ENCODE measurements around the gene CCDC18.

Gene CCDC18

DNA sequence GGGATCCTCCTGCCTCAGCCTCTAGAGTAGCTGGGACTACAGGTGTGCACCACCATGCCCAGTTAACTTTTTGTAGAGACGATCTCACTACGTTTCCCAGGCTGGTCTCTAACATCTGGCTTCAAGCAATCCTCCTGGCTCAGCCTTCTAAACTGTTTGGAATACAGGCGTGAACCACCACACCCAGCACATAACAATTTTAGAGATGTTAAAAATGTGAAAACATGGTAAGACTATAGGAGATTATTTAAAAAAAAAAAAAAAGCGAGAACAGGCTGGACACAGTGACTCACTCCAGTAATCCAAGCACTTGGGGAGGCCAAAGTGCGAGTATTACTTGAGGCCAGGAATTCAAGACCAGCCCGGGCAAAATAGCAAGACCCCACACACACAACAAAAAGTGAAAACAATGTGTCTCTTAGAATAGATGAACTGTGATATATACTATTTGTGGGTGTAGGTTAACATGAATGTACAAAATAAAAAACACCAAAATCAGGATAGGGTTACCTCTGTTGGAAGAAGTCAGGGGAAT is 19.6 kb downstream of the CCDC18 start:
- H3K4me3 ChIP-seq (ENCODE audit: low read depth, low read length), result no peak overlapping the region
- H3K27me3 ChIP-seq, result no peaks in the 10 kb centered on the region
- TF ChIP-seq, protein P1, sequence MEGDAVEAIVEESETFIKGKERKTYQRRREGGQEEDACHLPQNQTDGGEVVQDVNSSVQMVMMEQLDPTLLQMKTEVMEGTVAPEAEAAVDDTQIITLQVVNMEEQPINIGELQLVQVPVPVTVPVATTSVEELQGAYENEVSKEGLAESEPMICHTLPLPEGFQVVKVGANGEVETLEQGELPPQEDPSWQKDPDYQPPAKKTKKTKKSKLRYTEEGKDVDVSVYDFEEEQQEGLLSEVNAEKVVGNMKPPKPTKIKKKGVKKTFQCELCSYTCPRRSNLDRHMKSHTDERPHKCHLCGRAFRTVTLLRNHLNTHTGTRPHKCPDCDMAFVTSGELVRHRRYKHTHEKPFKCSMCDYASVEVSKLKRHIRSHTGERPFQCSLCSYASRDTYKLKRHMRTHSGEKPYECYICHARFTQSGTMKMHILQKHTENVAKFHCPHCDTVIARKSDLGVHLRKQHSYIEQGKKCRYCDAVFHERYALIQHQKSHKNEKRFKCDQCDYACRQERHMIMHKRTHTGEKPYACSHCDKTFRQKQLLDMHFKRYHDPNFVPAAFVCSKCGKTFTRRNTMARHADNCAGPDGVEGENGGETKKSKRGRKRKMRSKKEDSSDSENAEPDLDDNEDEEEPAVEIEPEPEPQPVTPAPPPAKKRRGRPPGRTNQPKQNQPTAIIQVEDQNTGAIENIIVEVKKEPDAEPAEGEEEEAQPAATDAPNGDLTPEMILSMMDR (IDR thresholded peaks at IDR 0.05; ENCODE audit: low read depth, low read length), result no peak
- no peak for DNase-seq
- no peaks in the 10 kb centered on the region for H3K36me3 ChIP-seq
- no peaks in the 10 kb centered on the region for H3K9me3 ChIP-seq
- no peaks in the 10 kb centered on the region for H3K4me1 ChIP-seq

DNA sequence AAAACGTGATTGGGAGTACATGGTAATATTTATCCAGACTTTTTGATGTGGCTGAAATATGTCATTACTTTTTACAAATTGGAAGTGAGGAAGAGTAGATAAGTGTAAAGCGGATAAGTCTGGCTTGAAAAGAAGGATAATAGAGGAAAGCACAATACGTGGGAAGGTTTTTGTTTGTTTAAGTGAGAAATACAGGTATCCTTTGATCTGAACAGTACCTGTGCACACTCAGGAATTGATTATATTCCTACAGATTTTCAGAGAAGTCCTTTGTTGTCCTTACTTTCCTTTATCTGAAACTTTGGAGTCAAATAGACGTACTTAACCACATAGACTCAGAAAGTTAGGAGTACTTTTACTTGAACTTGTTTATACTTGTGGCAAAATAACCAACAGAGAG is 20.2 kb downstream of the CCDC18 start:
- no peak overlapping the region for H3K4me3 ChIP-seq (ENCODE audit: low read depth, low read length)
- DNase-seq, result no peak
- no peaks in the 10 kb centered on the region for H3K27me3 ChIP-seq
- no peaks in the 10 kb centered on the region for H3K36me3 ChIP-seq
- TF ChIP-seq, protein P1 (IDR thresholded peaks at IDR 0.05; ENCODE audit: low read depth, low read length), result no peak
- H3K4me1 ChIP-seq, result no peaks in the 10 kb centered on the region
- no peaks in the 10 kb centered on the region for H3K9me3 ChIP-seq

DNA sequence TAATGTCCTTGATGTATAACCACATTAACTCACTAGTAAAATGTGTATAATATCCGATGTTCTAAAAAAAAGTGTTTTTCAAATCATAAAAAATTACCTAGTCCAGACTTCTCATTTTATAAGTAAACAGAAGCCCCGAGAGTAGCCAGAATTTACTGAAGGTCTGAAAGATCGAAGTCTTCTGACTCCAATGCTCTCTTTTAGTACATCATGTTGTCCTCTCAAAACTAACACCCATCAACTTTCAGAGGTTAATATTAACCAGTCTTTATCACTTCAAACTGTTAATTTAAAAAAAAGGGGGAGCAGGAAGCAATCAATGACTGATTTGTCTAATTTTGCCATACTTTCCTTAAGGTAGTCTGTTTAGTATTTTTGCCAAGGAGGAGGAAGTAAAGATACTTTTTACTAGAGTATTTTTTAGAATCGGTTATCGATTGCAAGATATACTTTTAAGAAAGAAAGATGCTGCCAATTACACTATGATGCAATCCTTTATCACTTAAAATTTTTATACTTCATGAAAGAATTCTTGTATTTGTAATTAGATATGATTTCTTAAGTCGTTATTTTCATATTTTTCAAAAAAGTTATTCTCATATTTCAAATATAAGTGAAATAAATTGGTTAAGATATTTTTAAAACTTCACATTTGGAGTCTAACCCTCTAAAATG is 25.5 kb downstream of the CCDC18 start:
- Histone ChIP-seq H3K4me1 (no peaks in the 10 kb centered on the region), H3K36me3 (no peaks in the 10 kb centered on the region), H3K27me3 (no peaks in the 10 kb centered on the region), H3K4me3 (ENCODE audit: low read depth, low read length) (no peak overlapping the region), H3K9me3 (no peaks in the 10 kb centered on the region)
- no peak for DNase-seq
- TF ChIP-seq, protein P1 (IDR thresholded peaks at IDR 0.05; ENCODE audit: low read depth, low read length), result no peak

DNA sequence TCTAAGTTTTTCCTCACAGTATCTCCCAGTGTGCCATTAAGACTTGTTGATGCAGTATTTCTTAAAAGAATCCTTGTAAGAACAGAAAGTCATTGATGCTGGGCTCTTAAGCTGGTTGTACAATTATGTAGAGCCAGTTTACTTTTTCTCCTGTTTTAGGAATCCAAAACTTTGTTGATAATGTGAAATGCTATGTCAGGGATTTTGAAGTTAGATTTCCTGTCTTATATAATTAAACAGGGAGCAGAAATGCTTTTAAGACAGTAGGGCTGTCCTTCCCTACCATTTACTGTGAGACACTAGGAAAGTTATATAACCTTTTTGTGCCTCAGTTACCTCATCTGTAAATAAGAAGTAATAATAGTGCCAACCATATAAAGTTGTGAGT is 26.0 kb downstream of the CCDC18 start:
- TF ChIP-seq, protein P1 (IDR thresholded peaks at IDR 0.05; ENCODE audit: low read depth, low read length), result no peak
- Histone ChIP-seq H3K4me1 (no peaks in the 10 kb centered on the region), H3K9me3 (no peaks in the 10 kb centered on the region), H3K36me3 (no peaks in the 10 kb centered on the region), H3K4me3 (ENCODE audit: low read depth, low read length) (no peak overlapping the region), H3K27me3 (no peaks in the 10 kb centered on the region)
- no peak for DNase-seq

DNA sequence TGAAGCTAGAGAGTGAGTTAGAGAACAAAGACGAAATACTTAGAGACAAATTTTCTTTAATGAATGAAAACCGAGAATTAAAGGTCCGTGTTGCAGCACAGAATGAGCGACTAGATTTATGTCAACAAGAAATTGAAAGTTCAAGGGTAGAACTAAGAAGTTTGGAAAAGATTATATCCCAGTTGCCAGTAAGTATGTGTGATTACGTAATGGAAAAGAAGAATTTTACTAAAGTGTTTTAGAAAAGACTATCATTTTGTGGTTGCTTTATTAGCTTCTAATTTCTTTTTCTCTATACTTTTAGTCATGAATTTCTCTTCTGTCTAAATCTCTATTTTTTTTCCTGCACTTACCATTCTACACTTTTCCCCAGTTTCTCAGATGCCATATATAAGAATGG is 26.7 kb downstream of the CCDC18 start:
- H3K36me3 ChIP-seq, result no peaks in the 10 kb centered on the region
- TF ChIP-seq, protein P1 (IDR thresholded peaks at IDR 0.05; ENCODE audit: low read depth, low read length), result no peak
- no peaks in the 10 kb centered on the region for H3K4me1 ChIP-seq
- H3K27me3 ChIP-seq, result no peaks in the 10 kb centered on the region
- no peak overlapping the region for H3K4me3 ChIP-seq (ENCODE audit: low read depth, low read length)
- H3K9me3 ChIP-seq, result no peaks in the 10 kb centered on the region
- DNase-seq, result no peak

DNA sequence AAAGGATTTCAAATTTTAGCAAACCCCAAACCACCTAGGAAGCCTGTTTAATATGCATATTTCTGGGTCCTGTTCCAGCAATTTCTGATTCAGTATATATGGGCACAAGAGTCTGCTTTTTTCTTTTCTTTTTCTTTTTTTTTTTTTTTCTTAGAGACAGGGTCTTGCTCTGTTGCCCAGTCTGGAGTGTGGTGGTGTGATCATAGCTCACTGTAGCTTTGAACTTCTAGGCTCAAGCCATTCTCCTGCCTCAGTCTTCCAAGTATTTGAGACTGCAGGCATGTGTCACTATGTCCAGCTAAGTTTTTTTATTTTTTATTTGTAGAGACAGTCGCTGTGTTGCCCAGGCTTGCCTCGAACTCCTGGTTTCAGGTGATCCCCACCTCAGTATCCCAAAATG is 34.8 kb downstream of the CCDC18 start:
- TF ChIP-seq, protein P1 (IDR thresholded peaks at IDR 0.05; ENCODE audit: low read depth, low read length), result no peak
- no peak overlapping the region for H3K4me3 ChIP-seq (ENCODE audit: low read depth, low read length)
- no peaks in the 10 kb centered on the region for H3K9me3 ChIP-seq
- H3K36me3 ChIP-seq, result no peaks in the 10 kb centered on the region
- H3K27me3 ChIP-seq, result no peaks in the 10 kb centered on the region
- DNase-seq, result no peak
- H3K4me1 ChIP-seq, result no peaks in the 10 kb centered on the region

Measured in BE2C (cell line).